ENCODE measurements around the gene TLX2.

Gene TLX2

GRCh38 chr2:74526649-74527230 lies 12.5 kb downstream of the TLX2 start:
- DNase-seq (ENCODE audit: low read depth) = no peak
- no peak overlapping the region for H3K4me3 ChIP-seq (ENCODE audit: low read depth, low read length)
- TF ChIP-seq CTCF (conservative IDR thresholded peaks at IDR 0.05; ENCODE audit: low read depth, low read length) = no peak

GRCh38 chr2:74527741-74528140 lies 13.5 kb downstream of the TLX2 start:
- DNase-seq (ENCODE audit: low read depth) = no peak
- no peak for TF ChIP-seq CTCF (conservative IDR thresholded peaks at IDR 0.05; ENCODE audit: low read depth, low read length)
- H3K4me3 ChIP-seq (ENCODE audit: low read depth, low read length) = no peak overlapping the region

DNA sequence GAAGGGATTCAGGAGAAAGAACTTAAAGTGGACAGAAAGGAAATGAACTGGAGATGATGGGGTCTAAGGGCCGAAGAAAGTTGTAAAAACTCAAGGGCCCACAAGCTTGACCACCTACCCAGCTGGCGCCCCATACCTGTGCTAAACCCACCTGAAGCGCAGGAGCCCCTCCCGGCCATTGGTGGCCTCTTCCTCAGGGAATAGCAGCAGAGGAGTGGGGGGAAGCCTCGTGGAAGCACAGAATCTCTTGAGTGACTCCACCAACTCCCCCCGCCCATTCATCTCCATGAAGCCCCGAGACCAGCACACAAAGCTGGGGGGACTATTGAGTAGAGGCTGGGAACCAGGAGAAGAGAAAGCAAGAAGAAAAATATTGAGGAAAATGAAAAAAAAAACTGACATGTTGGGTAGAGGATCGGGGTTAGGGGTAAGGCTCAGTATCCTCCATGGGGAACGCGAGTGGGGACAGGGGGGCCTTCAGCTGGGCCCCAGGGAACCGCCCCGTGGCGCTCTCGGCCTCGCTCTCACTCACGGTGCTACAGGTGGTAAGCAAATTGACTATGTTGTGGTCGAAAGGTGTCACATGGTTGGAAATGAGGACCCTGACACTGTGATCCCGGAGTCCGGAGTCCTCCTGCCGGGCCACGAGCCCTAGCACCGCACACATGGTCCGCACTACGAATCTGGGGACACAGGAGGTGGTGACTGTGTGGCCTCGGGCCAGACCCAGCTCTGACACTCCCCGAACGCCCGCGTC lies 14.5 kb downstream of the TLX2 start:
- peak overlapping the region; percentile 97 for H3K4me3 ChIP-seq (ENCODE audit: low read depth, low read length)
- DNase-seq (ENCODE audit: low read depth) = no peak
- TF ChIP-seq CTCF (conservative IDR thresholded peaks at IDR 0.05; ENCODE audit: low read depth, low read length) = no peak

GRCh38 chr2:74529357-74530238 lies 15.3 kb downstream of the TLX2 start, which contains the start of the genes AUP1 and HTRA2:
Gene AUP1 (minus strand): TSS chr2:74529706. CDS start chr2:74529629, 77 bp downstream.
Gene HTRA2 (plus strand): TSS chr2:74529933. CDS start chr2:74530007, 74 bp downstream.
- TF ChIP-seq CTCF (conservative IDR thresholded peaks at IDR 0.05; ENCODE audit: low read depth, low read length) = no peak
- H3K4me3 ChIP-seq (ENCODE audit: low read depth, low read length) = peak within 1 kb of the TSS; percentile 97
- peak; percentile 100 for DNase-seq (ENCODE audit: low read depth)

DNA sequence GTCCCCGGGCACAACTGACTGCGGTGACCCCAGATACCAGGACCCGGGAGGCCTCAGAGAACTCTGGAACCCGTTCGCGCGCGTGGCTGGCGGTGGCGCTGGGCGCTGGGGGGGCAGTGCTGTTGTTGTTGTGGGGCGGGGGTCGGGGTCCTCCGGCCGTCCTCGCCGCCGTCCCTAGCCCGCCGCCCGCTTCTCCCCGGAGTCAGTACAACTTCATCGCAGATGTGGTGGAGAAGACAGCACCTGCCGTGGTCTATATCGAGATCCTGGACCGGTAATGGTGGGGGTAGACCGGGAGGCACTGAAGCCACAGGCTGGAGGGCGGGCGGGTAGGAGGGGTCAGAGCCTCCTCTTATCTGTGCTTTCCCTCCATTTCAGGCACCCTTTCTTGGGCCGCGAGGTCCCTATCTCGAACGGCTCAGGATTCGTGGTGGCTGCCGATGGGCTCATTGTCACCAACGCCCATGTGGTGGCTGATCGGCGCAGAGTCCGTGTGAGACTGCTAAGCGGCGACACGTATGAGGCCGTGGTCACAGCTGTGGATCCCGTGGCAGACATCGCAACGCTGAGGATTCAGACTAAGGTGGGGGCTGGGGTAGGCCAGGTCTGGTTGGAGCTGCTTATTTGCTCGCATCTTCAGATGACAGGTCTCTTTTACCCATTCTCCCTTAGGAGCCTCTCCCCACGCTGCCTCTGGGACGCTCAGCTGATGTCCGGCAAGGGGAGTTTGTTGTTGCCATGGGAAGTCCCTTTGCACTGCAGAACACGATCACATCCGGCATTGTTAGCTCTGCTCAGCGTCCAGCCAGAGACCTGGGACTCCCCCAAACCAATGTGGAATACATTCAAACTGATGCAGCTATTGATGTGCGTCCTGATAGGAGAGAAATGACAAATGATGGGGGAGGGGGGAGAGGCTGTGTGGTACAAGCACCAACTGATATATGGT lies 16.3 kb downstream of the TLX2 start:
- TF ChIP-seq CTCF (conservative IDR thresholded peaks at IDR 0.05; ENCODE audit: low read depth, low read length) = no peak
- DNase-seq (ENCODE audit: low read depth) = peak; percentile 54

GRCh38 chr2:74531666-74532065 lies 17.4 kb downstream of the TLX2 start:
- TF ChIP-seq CTCF (conservative IDR thresholded peaks at IDR 0.05; ENCODE audit: low read depth, low read length) = no peak
- DNase-seq (ENCODE audit: low read depth) = no peak
- H3K4me3 ChIP-seq (ENCODE audit: low read depth, low read length) = no peak overlapping the region

More for the DNA sequence above, 16.3 kb downstream of the TLX2 start:
- peak overlapping the region; percentile 97 for H3K4me3 ChIP-seq (ENCODE audit: low read depth, low read length)

Measured in choroid plexus epithelial cell (primary cell).